Measurements from ENCODE around the gene LY9. TPM values are rescaled to one million over a fixed set of nuclear protein-coding genes. Genes with fewer than 3 reads are reported as not detected.
A peak's percentile ranks its signal among the peaks of the same experiment; 100 is the strongest.

The LY9 gene
- total and polyA plus RNA-seq, 3 donors from 2014 or later = 0.68 to 0.71 TPM; not detected in 1

GRCh38 chr1:160818207-160818937 lies 22.4 kb downstream of the LY9 start:
- DNase-seq = no peak
- intact Hi-C loops (cut with DNase I; ENCODE audit: low total_unique reads) = no loop called here
- 76 to 81% methylated on average over 8 to 9 of the region's 9 CpGs for WGBS, 2 donors

GRCh38 chr1:160819186-160819585 lies 23.2 kb downstream of the LY9 start:
- no peaks in the 10 kb centered on the region for H3K27me3 ChIP-seq
- no peak for TF ChIP-seq POLR2A (IDR thresholded peaks at IDR 0.05)
- no peak for TF ChIP-seq CTCF (IDR thresholded peaks at IDR 0.05)
- no peak for DNase-seq
- H3K4me1 ChIP-seq = no peaks in the 10 kb centered on the region
- H3K4me3 ChIP-seq = no peak overlapping the region
- 61 to 83% methylated on average over 3 of the region's 3 CpGs for WGBS, 2 donors
- no peak overlapping the region for H3K27ac ChIP-seq
- H3K36me3 ChIP-seq (ENCODE audit: low read depth, missing control alignments) = no peaks in the 10 kb centered on the region
- intact Hi-C loops (cut with DNase I; ENCODE audit: low total_unique reads) = no loop called here
- no peaks in the 10 kb centered on the region for H3K9me3 ChIP-seq

More at GRCh38 chr1:160818207-160818937, 22.4 kb downstream of the LY9 start:
- Histone ChIP-seq H3K27ac (no peak overlapping the region), H3K4me3 (no peak overlapping the region), H3K27me3 (no peaks in the 10 kb centered on the region), H3K9me3 (no peaks in the 10 kb centered on the region), H3K36me3 (ENCODE audit: low read depth, missing control alignments) (no peaks in the 10 kb centered on the region), H3K4me1 (no peaks in the 10 kb centered on the region)
- no peak for TF ChIP-seq POLR2A (IDR thresholded peaks at IDR 0.05)
- no peak for TF ChIP-seq CTCF (IDR thresholded peaks at IDR 0.05)

GRCh38 chr1:160821627-160822026 lies 25.7 kb downstream of the LY9 start:
- Histone ChIP-seq H3K4me1 (no peaks in the 10 kb centered on the region), H3K36me3 (ENCODE audit: low read depth, missing control alignments) (no peaks in the 10 kb centered on the region), H3K27ac (no peak overlapping the region), H3K9me3 (no peaks in the 10 kb centered on the region), H3K4me3 (peak overlapping the region; percentile 15 to 22), H3K27me3 (no peaks in the 10 kb centered on the region)
- no peak for TF ChIP-seq POLR2A (IDR thresholded peaks at IDR 0.05)
- peak in 1 of 3 experiments; percentile 11 for TF ChIP-seq CTCF (IDR thresholded peaks at IDR 0.05)
- intact Hi-C loops (cut with DNase I; ENCODE audit: low total_unique reads) = no loop called here
- DNase-seq = no peak
- 43 to 64% methylated on average over 8 of the region's 8 CpGs for WGBS, 2 donors

- DNase-seq = peak; percentile 33
- 52 to 60% methylated on average over 3 of the region's 3 CpGs for WGBS, 2 donors
- H3K9me3 ChIP-seq = no peaks in the 10 kb centered on the region
- intact Hi-C loops (cut with DNase I; ENCODE audit: low total_unique reads) = no loop called here
- TF ChIP-seq CTCF (IDR thresholded peaks at IDR 0.05) (no peak), POLR2A (IDR thresholded peaks at IDR 0.05) (no peak)
- H3K27me3 ChIP-seq = no peaks in the 10 kb centered on the region
- H3K4me1 ChIP-seq = no peaks in the 10 kb centered on the region
- no peaks in the 10 kb centered on the region for H3K36me3 ChIP-seq (ENCODE audit: low read depth, missing control alignments)
- no peak overlapping the region for H3K27ac ChIP-seq
- no peak overlapping the region for H3K4me3 ChIP-seq
These were observed 27.3 kb downstream of the LY9 start for GRCh38 chr1:160823296-160823695.

GRCh38 chr1:160826546-160826945 lies 30.6 kb downstream of the LY9 start:
- TF ChIP-seq CTCF (IDR thresholded peaks at IDR 0.05) (no peak), POLR2A (IDR thresholded peaks at IDR 0.05) (no peak)

More at GRCh38 chr1:160826546-160826945, 30.6 kb downstream of the LY9 start:
- H3K4me1 ChIP-seq = no peaks in the 10 kb centered on the region
- H3K27ac ChIP-seq = no peak overlapping the region
- H3K4me3 ChIP-seq = no peak overlapping the region
- no peak for DNase-seq
- H3K27me3 ChIP-seq = no peaks in the 10 kb centered on the region
- intact Hi-C loops (cut with DNase I; ENCODE audit: low total_unique reads) = no loop called here
- 100% methylated on average over 1 of the region's 1 CpG for WGBS, 2 donors
- no peaks in the 10 kb centered on the region for H3K9me3 ChIP-seq
- no peaks in the 10 kb centered on the region for H3K36me3 ChIP-seq (ENCODE audit: low read depth, missing control alignments)

All from testis (tissue), 3 donors.